GM18505 (cell line): Measurements from ENCODE around the gene ZNF358.

Experiments used
- ATAC-seq: cut with Tn5 transposase; IDR thresholded peaks from one replicate; pipeline ENCODE4 v1.9.1; 2021; ENCODE audit not compliant: unreplicated experiment
- POLR2A ChIP-seq: IDR thresholded peaks from 4 replicates; pipeline ENCODE4 v1.6.1; 2011; ENCODE audit warnings: borderline replicate concordance; ENCODE audit not compliant: insufficient read depth, insufficient read length; ENCODE audit errors: extremely low read depth

The ZNF358 gene

DNA sequence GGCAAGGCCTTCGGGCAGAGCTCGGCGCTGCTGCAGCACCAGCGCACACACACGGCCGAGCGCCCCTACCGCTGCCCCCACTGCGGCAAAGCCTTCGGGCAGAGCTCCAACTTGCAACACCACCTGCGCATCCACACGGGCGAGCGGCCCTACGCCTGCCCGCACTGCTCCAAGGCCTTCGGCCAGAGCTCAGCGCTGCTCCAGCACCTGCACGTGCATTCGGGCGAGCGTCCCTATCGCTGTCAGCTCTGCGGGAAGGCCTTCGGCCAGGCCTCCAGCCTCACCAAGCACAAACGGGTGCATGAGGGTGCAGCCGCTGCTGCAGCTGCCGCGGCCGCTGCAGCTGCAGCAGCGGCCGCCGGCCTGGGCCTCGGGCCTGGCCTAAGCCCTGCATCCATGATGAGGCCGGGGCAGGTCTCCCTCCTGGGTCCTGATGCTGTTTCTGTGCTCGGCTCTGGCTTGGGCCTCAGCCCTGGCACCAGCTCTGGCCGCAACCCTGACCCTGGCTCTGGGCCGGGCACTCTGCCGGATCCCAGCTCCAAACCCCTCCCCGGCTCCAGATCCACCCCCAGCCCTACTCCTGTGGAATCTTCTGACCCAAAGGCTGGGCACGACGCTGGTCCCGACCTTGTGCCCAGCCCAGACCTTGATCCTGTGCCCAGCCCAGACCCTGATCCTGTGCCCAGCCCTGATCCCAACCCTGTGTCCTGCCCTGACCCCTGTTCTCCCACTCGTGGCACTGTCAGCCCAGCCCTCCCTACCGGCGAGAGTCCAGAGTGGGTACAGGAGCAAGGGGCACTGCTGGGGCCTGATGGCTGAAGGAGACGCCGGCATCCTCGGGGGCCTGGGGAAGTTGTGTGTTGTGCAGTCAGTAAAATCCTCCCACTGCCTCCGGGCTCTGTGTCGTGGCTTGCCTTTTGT lies 4.5 kb downstream of the ZNF358 start:
- no peak for ATAC-seq
- TF ChIP-seq POLR2A: no peak

DNA sequence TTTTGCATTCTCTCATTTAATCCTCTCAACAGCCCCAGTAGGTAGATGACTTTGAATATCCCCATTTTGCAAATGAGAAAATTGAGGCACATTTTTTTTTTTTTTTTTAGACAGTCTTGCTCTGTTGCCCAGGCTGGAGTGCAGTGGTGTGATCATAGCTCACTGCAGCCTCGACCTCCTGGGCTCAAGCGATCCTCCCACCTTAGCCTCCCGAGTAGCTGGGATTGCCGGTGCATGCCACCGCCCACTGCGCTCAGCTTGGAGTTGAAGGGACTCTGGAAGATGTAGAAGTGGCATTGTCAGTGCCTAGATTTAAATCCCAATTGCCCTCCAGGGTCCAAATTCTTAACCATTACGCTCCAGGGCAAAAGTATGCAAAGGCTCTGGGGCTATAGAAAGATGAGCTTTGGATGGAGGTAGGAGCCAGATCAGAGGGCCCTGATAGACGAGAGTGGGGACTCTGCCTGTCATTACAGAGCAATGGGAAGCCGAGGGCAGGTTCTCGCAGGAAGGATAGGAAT lies 5.7 kb downstream of the ZNF358 start:
- no peak for TF ChIP-seq POLR2A
- ATAC-seq: no peak

DNA sequence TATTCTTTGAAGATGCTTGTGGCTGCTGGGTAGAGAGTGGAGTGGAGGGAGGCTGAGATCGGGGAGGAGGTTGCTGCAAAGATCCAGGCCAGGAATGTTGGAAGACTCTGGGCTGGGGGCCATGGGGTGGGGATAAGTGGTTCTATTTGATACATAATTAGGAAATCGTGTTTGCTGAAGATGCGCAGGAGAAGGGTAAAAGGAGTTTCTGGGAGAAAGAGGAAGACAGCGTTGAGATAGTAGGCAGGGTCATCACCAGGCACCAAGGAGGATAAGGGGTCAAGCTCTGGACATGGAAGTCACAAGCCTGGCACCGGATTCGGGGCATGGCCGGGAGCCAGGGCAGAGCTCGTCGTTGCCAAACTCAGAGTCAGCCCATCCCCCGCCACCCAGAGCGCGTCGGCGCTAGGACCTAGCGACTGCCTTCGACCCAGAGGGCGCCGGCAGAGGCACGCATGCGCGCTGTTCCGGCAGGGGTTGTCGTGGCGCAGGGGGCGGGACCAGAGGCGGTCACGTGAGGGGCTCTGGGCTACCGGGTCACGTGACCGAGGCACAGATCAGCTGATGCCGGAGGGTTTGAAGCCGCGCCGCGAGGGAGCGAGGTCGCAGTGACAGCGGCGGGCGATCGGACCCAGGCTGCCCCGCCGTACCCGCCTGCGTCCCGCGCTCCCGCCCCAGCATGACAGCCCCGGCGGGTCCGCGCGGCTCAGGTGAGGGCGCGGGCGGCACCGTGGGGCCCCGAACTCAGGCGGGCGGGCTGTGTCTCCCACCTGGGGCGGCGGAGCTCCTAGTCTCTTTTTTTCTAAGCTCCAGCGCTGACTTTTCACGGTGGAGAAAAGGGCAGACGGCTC lies 6.4 kb downstream of the ZNF358 start, which contains the start of gene MCOLN1:
TSS of gene MCOLN1 (plus strand) at position 553 of the 851 bp plus-strand sequence. CDS start at position 680, 127 bp downstream.
- TF ChIP-seq POLR2A: peak; percentile 69
- peak; percentile 90 for ATAC-seq

DNA sequence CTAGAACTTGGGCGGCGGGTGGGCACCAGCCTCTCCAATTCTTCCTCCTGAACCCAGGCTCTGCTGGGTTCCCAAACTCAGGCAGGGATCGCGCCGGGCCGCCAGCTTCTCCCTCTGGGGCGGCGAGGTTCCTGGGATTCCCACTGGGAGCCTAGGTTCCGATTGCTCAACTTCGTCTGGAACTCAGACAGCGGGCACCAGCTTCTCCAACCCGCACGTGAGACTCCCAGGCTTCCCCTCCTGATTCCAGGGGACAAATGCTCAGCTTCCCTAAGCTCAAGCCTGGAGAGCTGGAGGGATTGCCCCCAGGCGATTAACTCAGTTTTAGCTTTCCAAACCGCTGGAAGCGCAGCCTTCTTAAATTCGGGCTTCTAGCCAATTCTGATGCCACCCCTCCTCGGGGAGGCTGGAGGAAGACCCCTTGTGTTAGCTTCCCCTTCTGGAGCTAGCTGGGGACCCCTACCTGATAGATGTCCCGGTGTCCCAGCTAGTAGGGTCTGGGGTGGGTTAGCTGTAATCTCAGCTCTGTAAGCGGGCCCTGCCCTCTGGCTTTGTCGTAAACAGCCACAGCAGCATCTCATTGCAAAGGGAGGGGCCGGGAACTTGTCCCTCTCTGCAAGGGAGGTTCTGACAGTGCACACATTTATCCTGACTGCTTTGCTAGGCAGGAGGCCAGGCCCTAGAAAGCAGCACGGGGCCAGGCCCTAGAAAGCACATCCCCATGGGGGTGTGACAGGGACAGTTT lies 7.2 kb downstream of the ZNF358 start:
- ATAC-seq: no peak
- TF ChIP-seq POLR2A: no peak

DNA sequence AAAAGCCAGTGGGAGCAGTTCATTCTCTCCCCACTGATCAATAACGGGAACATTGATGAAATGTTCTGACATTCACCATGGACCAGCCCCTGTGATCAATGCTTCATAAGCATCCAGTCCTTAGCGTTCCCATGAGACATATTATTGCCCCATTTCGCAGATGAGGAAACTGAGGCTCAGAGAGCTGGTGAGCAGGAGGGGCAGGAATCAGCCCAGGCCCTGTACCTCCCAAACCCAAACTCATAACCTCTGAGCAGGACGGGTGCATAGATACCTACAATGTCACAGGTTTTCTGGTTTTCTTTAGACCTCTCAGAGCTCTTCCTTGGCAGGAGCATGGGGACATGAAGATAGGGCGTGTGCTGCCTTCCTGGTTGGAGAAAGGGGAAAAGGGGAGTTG lies 8.6 kb downstream of the ZNF358 start:
- no peak for TF ChIP-seq POLR2A
- ATAC-seq: no peak

DNA sequence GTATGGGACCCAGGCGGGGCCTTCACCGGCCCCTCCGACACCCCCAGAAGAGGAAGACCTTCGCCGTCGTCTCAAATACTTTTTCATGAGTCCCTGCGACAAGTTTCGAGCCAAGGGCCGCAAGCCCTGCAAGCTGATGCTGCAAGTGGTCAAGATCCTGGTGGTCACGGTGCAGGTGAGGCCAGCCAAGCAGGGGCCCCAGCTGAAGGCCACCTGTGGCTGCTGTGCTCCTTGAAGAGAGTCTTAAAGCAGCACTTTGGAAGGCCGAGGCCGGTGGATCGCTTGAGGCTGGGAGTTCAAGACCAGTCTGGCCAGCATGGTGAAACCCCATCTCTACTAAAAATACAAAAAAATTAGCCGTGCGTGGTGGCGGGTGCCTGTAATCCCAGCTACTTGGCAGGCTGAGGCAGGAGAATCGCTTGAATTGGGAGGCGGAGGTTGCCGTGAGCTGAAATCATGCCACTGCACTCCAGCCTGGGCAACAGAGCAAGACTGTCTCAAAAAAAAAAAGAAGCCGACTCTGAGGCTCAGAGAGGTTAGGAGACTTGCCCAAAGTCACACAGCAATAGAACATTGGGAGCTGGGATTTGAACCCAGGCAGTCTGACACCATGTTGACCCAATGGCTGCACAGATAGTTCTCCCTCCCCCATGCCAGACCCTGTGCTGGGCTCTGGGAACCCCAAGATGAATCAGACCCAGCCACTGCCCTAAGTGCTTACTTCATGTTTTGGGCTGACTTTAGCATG lies 9.3 kb downstream of the ZNF358 start:
- no peak for TF ChIP-seq POLR2A
- ATAC-seq: no peak

DNA sequence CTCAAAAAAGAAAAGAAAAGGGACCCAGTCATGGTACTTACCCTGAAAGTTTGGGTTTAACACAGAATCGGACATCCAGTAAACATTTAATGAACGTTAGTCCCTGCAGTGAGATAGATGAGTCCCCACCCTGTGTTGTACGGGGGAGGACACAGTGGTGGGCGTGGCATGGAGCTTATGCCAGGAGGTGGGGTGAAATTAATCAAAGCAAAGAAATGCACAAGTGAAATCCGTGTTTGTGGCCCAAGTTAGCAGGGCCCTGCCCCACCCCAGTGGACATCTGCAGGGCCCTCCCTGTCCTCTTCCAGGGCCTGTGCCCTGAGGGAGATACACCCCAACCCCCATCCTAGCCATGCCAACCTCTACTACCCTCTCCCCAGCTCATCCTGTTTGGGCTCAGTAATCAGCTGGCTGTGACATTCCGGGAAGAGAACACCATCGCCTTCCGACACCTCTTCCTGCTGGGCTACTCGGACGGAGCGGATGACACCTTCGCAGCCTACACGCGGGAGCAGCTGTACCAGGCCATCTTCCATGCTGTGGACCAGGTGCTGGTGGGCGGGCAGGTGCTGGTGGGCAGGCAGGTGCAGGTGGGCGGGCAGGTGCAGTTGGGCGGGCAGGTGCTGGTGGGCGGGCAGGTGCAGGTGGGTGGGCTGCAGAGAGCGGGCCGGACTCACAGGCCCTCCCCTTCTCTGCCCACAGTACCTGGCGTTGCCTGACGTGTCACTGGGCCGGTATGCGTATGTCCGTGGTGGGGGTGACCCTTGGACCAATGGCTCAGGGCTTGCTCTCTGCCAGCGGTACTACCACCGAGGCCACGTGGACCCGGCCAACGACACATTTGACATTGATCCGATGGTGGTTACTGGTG lies 10.4 kb downstream of the ZNF358 start:
- ATAC-seq: no peak
- TF ChIP-seq POLR2A: no peak

DNA sequence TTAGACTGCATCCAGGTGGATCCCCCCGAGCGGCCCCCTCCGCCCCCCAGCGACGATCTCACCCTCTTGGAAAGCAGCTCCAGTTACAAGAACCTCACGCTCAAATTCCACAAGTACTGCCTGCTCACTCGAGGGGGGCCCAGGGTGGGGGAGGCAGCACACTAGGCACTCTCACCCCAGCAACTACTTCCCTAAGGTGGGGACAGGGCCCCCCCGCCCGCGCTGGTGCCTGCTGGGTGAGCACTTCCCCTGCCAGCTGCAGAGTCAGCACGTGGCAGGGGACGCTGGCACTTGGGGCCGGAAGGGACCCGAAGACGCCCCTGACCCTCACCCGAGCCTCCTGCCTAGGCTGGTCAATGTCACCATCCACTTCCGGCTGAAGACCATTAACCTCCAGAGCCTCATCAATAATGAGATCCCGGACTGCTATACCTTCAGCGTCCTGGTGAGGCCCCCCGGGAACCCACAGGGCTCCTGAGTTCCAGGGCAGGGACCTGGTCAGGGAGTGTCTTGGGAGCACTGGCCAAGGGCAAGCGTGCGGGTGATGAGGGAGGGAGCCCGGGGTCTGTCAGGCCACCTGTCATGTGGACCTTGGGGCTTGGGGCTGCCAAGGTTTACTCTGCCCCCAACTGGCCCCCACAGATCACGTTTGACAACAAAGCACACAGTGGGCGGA lies 11.8 kb downstream of the ZNF358 start:
- TF ChIP-seq POLR2A: no peak
- no peak for ATAC-seq

DNA sequence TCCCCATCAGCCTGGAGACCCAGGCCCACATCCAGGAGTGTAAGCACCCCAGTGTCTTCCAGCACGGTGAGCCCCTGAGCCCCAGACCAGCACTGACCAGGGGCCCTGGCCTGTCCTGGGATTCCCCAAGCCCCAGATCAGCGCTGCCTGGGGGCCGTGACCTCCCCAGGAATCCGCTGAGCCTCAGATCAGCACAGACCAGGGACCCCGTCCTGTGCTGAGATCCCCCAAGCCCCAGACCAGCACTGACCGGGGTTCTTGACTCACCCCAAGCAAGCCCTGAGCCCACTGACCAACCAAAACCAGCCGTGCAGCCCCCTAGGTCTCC lies 12.3 kb downstream of the ZNF358 start:
- ATAC-seq: no peak

DNA sequence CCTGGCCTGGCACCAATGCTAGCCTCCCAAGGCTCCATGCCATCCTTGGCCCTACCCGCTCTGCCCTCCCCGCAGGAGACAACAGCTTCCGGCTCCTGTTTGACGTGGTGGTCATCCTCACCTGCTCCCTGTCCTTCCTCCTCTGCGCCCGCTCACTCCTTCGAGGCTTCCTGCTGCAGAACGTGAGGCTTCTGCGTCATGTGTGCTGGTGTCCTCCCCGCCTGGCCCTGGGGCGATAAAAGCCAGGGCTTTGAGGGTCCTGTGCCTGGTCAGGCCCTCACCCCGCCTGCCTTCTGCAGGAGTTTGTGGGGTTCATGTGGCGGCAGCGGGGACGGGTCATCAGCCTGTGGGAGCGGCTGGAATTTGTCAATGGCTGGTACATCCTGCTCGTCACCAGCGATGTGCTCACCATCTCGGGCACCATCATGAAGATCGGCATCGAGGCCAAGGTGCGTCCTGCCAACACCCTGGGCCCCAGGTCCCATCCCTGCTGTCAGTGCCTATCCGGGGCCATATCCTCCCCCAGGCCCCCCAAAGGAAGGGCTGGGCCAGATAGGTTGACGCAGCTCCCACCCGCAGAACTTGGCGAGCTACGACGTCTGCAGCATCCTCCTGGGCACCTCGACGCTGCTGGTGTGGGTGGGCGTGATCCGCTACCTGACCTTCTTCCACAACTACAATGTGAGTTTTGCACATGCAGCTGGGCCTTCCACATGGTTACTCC lies 12.8 kb downstream of the ZNF358 start:
- ATAC-seq: no peak
- TF ChIP-seq POLR2A: no peak

More for the DNA sequence above, 12.3 kb downstream of the ZNF358 start:
- no peak for TF ChIP-seq POLR2A
